Measurements from ENCODE around the gene CEP295NL. TPM values are rescaled to one million over a fixed set of nuclear protein-coding genes. Genes with fewer than 3 reads are reported as not detected.

The CEP295NL gene
- total RNA-seq, 1 experiment from 2014 or later, result 0.87 TPM

GRCh38 chr17:78855561-78856165 lies 47.3 kb downstream of the CEP295NL start:
- Histone ChIP-seq H3K4me1 (ENCODE audit: control insufficient read depth, insufficient read depth, low read length) (no peaks in the 10 kb centered on the region), H3K27ac (ENCODE audit: low read length) (no peak overlapping the region), H3K4me3 (ENCODE audit: low read depth in 2 of 2, low read length in 2 of 2) (no peak overlapping the region), H3K27me3 (ENCODE audit: control insufficient read depth, insufficient read depth, low read length) (no peaks in the 10 kb centered on the region), H3K36me3 (ENCODE audit: control insufficient read depth, insufficient read depth, low read length) (no peaks in the 10 kb centered on the region), H3K9me3 (ENCODE audit: control insufficient read depth, insufficient read depth, low read depth, low read length) (no peaks in the 10 kb centered on the region)
- no peak for ATAC-seq
- intact Hi-C loops (cut with micrococcal nuclease; ENCODE audit: unreplicated experiment), result no loop called here
- no peak for DNase-seq (ENCODE audit: low read depth, low spot score)
- TF ChIP-seq CTCF (IDR thresholded peaks at IDR 0.05), result no peak
- no peak for TF ChIP-seq TCF7L2 (IDR thresholded peaks at IDR 0.05; ENCODE audit: low read depth, low read length)
- no peak for TF ChIP-seq POLR2AphosphoS5 (IDR thresholded peaks at IDR 0.05; ENCODE audit: low read depth, low read length)
- TF ChIP-seq SIN3A (IDR thresholded peaks at IDR 0.05; ENCODE audit: borderline replicate concordance, insufficient read depth, low read depth, low read length), result no peak
- TF ChIP-seq REST (IDR thresholded peaks at IDR 0.05; ENCODE audit: insufficient read depth in 1 of 2, low read depth in 2 of 2, low read length in 1 of 2), result no peak
- BruUV-seq (replicated peaks), result no TSS peak
- POLR2A ChIA-PET, result no interaction called here
- in situ Hi-C loops (cut with HindIII; ENCODE audit: low pct_unique_long_range_greater_than_20kb, low sequenced_read_pairs), result no loop called here
- CTCF ChIA-PET, result no interaction called here

- no TSS peak for BruUV-seq (replicated peaks)
- in situ Hi-C loops (cut with HindIII; ENCODE audit: low pct_unique_long_range_greater_than_20kb, low sequenced_read_pairs) (no loop called here), intact Hi-C loops (cut with micrococcal nuclease; ENCODE audit: unreplicated experiment) (no loop called here)
- Histone ChIP-seq H3K27me3 (ENCODE audit: control insufficient read depth, insufficient read depth, low read length) (no peaks in the 10 kb centered on the region), H3K9me3 (ENCODE audit: control insufficient read depth, insufficient read depth, low read depth, low read length) (no peaks in the 10 kb centered on the region), H3K27ac (ENCODE audit: low read length) (no peak overlapping the region), H3K36me3 (ENCODE audit: control insufficient read depth, insufficient read depth, low read length) (no peaks in the 10 kb centered on the region), H3K4me3 (ENCODE audit: low read depth in 2 of 2, low read length in 2 of 2) (no peak overlapping the region), H3K4me1 (ENCODE audit: control insufficient read depth, insufficient read depth, low read length) (no peaks in the 10 kb centered on the region)
- DNase-seq (ENCODE audit: low read depth, low spot score) (no peak), ATAC-seq (no peak)
- no peak for TF ChIP-seq REST (IDR thresholded peaks at IDR 0.05; ENCODE audit: insufficient read depth in 1 of 2, low read depth in 2 of 2, low read length in 1 of 2)
- TF ChIP-seq SIN3A (IDR thresholded peaks at IDR 0.05; ENCODE audit: borderline replicate concordance, insufficient read depth, low read depth, low read length), result no peak
- no peak for TF ChIP-seq CTCF (IDR thresholded peaks at IDR 0.05)
- TF ChIP-seq TCF7L2 (IDR thresholded peaks at IDR 0.05; ENCODE audit: low read depth, low read length), result no peak
- TF ChIP-seq POLR2AphosphoS5 (IDR thresholded peaks at IDR 0.05; ENCODE audit: low read depth, low read length), result no peak
- POLR2A ChIA-PET, result interaction anchor here (0.8 kb wide), 1 partner anchor 11 kb away, joined by 6 read pairs; no protein-coding TSS in a partner anchor
- CTCF ChIA-PET, result interaction anchor here (0.6 to 1.2 kb wide), 2 partner anchors 11 to 85 kb away, joined by 3 read pairs; no protein-coding TSS in a partner anchor
Observed at GRCh38 chr17:78854508-78854907, 48.5 kb downstream of the CEP295NL start.

Measured in Panc1 (cell line).